H1 (cell line): ENCODE results near the gene SLK. TPM values are rescaled to one million over a fixed set of nuclear protein-coding genes. Genes with fewer than 3 reads are reported as not detected.

Experiments used
- CTCF ChIA-PET: fragments of 300-600 bp; sonication (Branson Sonifier 250); formaldehyde crosslinking; loops from one replicate; lab custom pipeline; 2021; ENCODE audit not compliant: partially characterized antibody; lab: Charles Lee
- POLR2A ChIA-PET: fragments of 300-600 bp; sonication (Branson Sonifier 250); formaldehyde crosslinking; loops from one replicate; lab custom pipeline; 2021; ENCODE audit warnings: inconsistent platforms; ENCODE audit not compliant: partially characterized antibody; lab: Charles Lee
- DNase-seq, 2 experiments: peaks; one replicate each; pipeline versions ENCODE4 v3.0.0 to v3.0.0-alpha.2; 2010 to 2022; ENCODE audit warnings: low spot score in 2 of 2, low read depth in 1 of 2, mixed read lengths in 1 of 2
- FAIRE-seq: peaks from 2 replicates; lab custom pipeline; 2011; peaks lifted over from hg19 to GRCh38; lab: Jason Lieb, UNC
- H2AFZ ChIP-seq: 2 replicates; pipeline ENCODE4 v1.8.1; 2012; ENCODE audit warnings: low read length, inconsistent platforms
- H2AK5ac ChIP-seq: 2 replicates; pipeline ENCODE4 v1.6.1; 2013; ENCODE audit warnings: low read depth, low read length
- H2BK120ac ChIP-seq: replicated peaks from 2 replicates; pipeline ENCODE3; 2013; ENCODE audit warnings: low read depth, low read length, inconsistent platforms
- H2BK12ac ChIP-seq: 2 replicates; pipeline ENCODE4 v1.6.1; 2013; ENCODE audit warnings: low read depth, low read length
- H2BK15ac ChIP-seq: 2 replicates; pipeline ENCODE4 v1.6.1; 2013; ENCODE audit warnings: low read length
- H2BK20ac ChIP-seq: 2 replicates; pipeline ENCODE4 v1.6.1; 2013; ENCODE audit warnings: low read length
- H2BK5ac ChIP-seq: 2 replicates; pipeline ENCODE4 v1.6.1; 2013; ENCODE audit warnings: low read depth, low read length
- H3K14ac ChIP-seq: 2 replicates; pipeline ENCODE4 v1.6.1; 2013; ENCODE audit warnings: inconsistent platforms; ENCODE audit not compliant: insufficient read length
- H3K18ac ChIP-seq: 2 replicates; pipeline ENCODE4 v1.6.1; 2013; ENCODE audit warnings: low read length; ENCODE audit errors: extremely low read depth
- H3K23ac ChIP-seq: 2 replicates; pipeline ENCODE4 v1.6.1; 2013; ENCODE audit warnings: inconsistent platforms; ENCODE audit not compliant: insufficient read length
- H3K23me2 ChIP-seq: 2 replicates; pipeline ENCODE4 v1.6.1; 2013; ENCODE audit warnings: low read depth, low read length
- H3K27ac ChIP-seq: 2 replicates; pipeline ENCODE4 v1.6.1; 2011; ENCODE audit warnings: low read depth, low read length, inconsistent platforms
- H3K27me3 ChIP-seq, 4 experiments: replicated peaks in 1 of 4; 1 replicate in 1 of 4; 2 replicates in 3 of 4; pipeline versions ENCODE4 v1.6.1 to v1.8.1; 2011 to 2013; ENCODE audit warnings: low read length in 3 of 4, mild to moderate bottlenecking in 3 of 4, inconsistent platforms in 2 of 4, mixed read lengths in 2 of 4, moderate library complexity in 1 of 4; ENCODE audit not compliant: control insufficient read depth in 3 of 4, insufficient read depth in 3 of 4; ENCODE audit errors: extremely low read depth in 1 of 4
- H3K36me3 ChIP-seq, 4 experiments: 2 replicates each; pipeline versions ENCODE4 v1.6.1 to v1.8.1; 2011 to 2013; ENCODE audit warnings: mild to moderate bottlenecking in 4 of 4, low read length in 3 of 4, moderate library complexity in 2 of 4, control low read depth in 1 of 4, inconsistent platforms in 1 of 4; ENCODE audit not compliant: insufficient read depth in 4 of 4, control insufficient read depth in 2 of 4
- H3K4ac ChIP-seq: replicated peaks from 2 replicates; pipeline ENCODE3; 2013; ENCODE audit warnings: low read length, low read depth, mixed read lengths, inconsistent platforms; ENCODE audit not compliant: insufficient read length
- H3K4me1 ChIP-seq, 4 experiments: replicated peaks in 1 of 4; 1 replicate in 1 of 4; 2 replicates in 3 of 4; pipeline versions ENCODE4 v1.6.1 to v1.8.1; 2011 to 2013; ENCODE audit warnings: low read length in 3 of 4, inconsistent platforms in 2 of 4, mixed read lengths in 1 of 4; ENCODE audit not compliant: insufficient read depth in 4 of 4, control insufficient read depth in 3 of 4
- H3K4me2 ChIP-seq, 2 experiments: 2 replicates each; pipeline versions ENCODE4 v1.6.1 to v1.8.1; 2011 to 2013; ENCODE audit warnings: low read depth in 2 of 2, low read length in 2 of 2, control low read depth in 1 of 2, inconsistent platforms in 1 of 2, mild to moderate bottlenecking in 1 of 2; ENCODE audit not compliant: insufficient read depth in 1 of 2
- H3K4me3 ChIP-seq, 4 experiments: fragments of 200-600, 300-600 bp in 1 of 4; sonication (generic), shearing (Covaris generic), sonication (Bioruptor Twin) in 1 of 4; 2 replicates each; pipeline versions ENCODE4 v1.5.1 to v1.8.1; 2011 to 2016; ENCODE audit warnings: low read length in 4 of 4, low read depth in 3 of 4, control low read depth in 2 of 4, inconsistent platforms in 2 of 4, mild to moderate bottlenecking in 2 of 4, mixed read lengths in 1 of 4, moderate library complexity in 1 of 4; ENCODE audit not compliant: insufficient read depth in 2 of 4; ENCODE audit errors: extremely low read depth in 1 of 4
- H3K56ac ChIP-seq: replicated peaks from 2 replicates; pipeline ENCODE3; 2013; ENCODE audit warnings: low read depth, mild to moderate bottlenecking, mixed read lengths, low read length, inconsistent platforms; ENCODE audit not compliant: insufficient read length
- H3K79me1 ChIP-seq: 2 replicates; pipeline ENCODE4 v1.6.1; 2013; ENCODE audit warnings: low read depth, low read length, control low read depth
- H3K79me2 ChIP-seq, 2 experiments: 2 replicates each; pipeline versions ENCODE4 v1.6.1 to v1.8.1; 2012 to 2013; ENCODE audit warnings: low read length in 2 of 2, mild to moderate bottlenecking in 2 of 2, inconsistent platforms in 1 of 2; ENCODE audit not compliant: insufficient read depth in 2 of 2, control insufficient read depth in 1 of 2
- H3K9ac ChIP-seq, 4 experiments: replicated peaks in 1 of 4; 1 replicate in 1 of 4; 2 replicates in 3 of 4; pipeline versions ENCODE4 v1.6.1 to v1.8.1; 2011 to 2013; ENCODE audit warnings: low read depth in 3 of 4, low read length in 3 of 4, control low read depth in 2 of 4, mild to moderate bottlenecking in 2 of 4, moderate library complexity in 2 of 4, inconsistent platforms in 1 of 4; ENCODE audit errors: extremely low read depth in 1 of 4
- H3K9me3 ChIP-seq, 2 experiments: 2 replicates each; pipeline versions ENCODE4 v1.6.1 to v1.8.1; 2012 to 2013; ENCODE audit warnings: mild to moderate bottlenecking in 2 of 2, moderate library complexity in 2 of 2, control low read depth in 1 of 2, inconsistent platforms in 1 of 2, low read depth in 1 of 2, low read length in 1 of 2, mixed read lengths in 1 of 2; ENCODE audit not compliant: insufficient read depth in 2 of 2
- H4K20me1 ChIP-seq, 2 experiments: replicated peaks in 1 of 2; 2 replicates each; pipeline versions ENCODE3 to v1.8.1; 2011 to 2013; ENCODE audit warnings: inconsistent platforms in 2 of 2, low read length in 2 of 2, mild to moderate bottlenecking in 1 of 2; ENCODE audit not compliant: insufficient read depth in 2 of 2, control insufficient read depth in 1 of 2
- H4K5ac ChIP-seq: 2 replicates; pipeline ENCODE4 v1.6.1; 2013; ENCODE audit warnings: low read length, low read depth, mixed read lengths, inconsistent platforms; ENCODE audit not compliant: insufficient read length
- H4K8ac ChIP-seq: 2 replicates; pipeline ENCODE4 v1.8.0; 2013; ENCODE audit warnings: mild to moderate bottlenecking, moderate library complexity, low read length, inconsistent platforms; ENCODE audit not compliant: insufficient read depth; ENCODE audit errors: extremely low read depth
- H4K91ac ChIP-seq: replicated peaks from 2 replicates; pipeline ENCODE3; 2013; ENCODE audit warnings: low read length, mixed read lengths, inconsistent platforms; ENCODE audit not compliant: insufficient read length
- ASH2L ChIP-seq: fragments of 200-600, 300-600 bp; sonication (generic); IDR thresholded peaks from one replicate; pipeline ENCODE4 v1.7.1; 2017; ENCODE audit warnings: low read length
- BACH1 ChIP-seq: IDR thresholded peaks from 2 replicates; pipeline ENCODE4 v1.6.1; 2012; ENCODE audit warnings: low read length, improper control_type of control experiment
- CBX5 ChIP-seq: fragments of 300-800, 300-1000 bp; sonication (generic); IDR thresholded peaks from 2 replicates; pipeline ENCODE4 v1.7.1; 2016; ENCODE audit warnings: antibody characterized with exemption, low read length, low read depth
- GABPA ChIP-seq: IDR thresholded peaks from 2 replicates; pipeline ENCODE4 v1.6.1; 2011; ENCODE audit warnings: mild to moderate bottlenecking, low read length, moderate library complexity, borderline replicate concordance; ENCODE audit not compliant: insufficient read depth
- NRF1 ChIP-seq: IDR thresholded peaks from 2 replicates; pipeline ENCODE4 v1.6.1; 2011; ENCODE audit warnings: mild to moderate bottlenecking, low read depth, low read length, improper control_type of control experiment
- PHF8 ChIP-seq: fragments of 200-600 bp; sonication (generic); conservative IDR thresholded peaks from 2 replicates; pipeline ENCODE4 v1.7.1; 2012; ENCODE audit warnings: low read depth, mild to moderate bottlenecking, inconsistent platforms, low read length, moderate library complexity
- POLR2AphosphoS5 ChIP-seq: IDR thresholded peaks from 2 replicates; pipeline ENCODE4 v1.6.1; 2011; ENCODE audit warnings: low read depth, low read length
- RBBP5 ChIP-seq: IDR thresholded peaks from 2 replicates; pipeline ENCODE4 v1.7.1; 2012; ENCODE audit warnings: low read depth, mild to moderate bottlenecking, inconsistent platforms, low read length, moderate library complexity, borderline replicate concordance
- YY1 ChIP-seq: IDR thresholded peaks from 2 replicates; pipeline ENCODE4 v1.6.1; 2011; ENCODE audit warnings: low read depth, mild to moderate bottlenecking, low read length
- WGBS, 2 experiments: shearing (Covaris generic) in 1 of 2; methylation state at CpG; one replicate each; pipeline versions ENCODE4 v1.1.6 to v1.1.7; 2013 to 2015; ENCODE audit warnings: low lambda C conversion rate in 2 of 2, mixed read lengths in 2 of 2, inconsistent platforms in 1 of 2, low coverage in 1 of 2, missing lambda C conversion rate in 1 of 2; ENCODE audit not compliant: insufficient replicate concordance in 2 of 2, insufficient coverage in 1 of 2, insufficient read length in 1 of 2; ENCODE audit errors: extremely low coverage in 1 of 2, missing lambda C conversion rate in 1 of 2; 5-methylcytosine and 5-hydroxymethylcytosine counted together
- long read RNA-seq, 2 experiments: library from RNA in 1 of 2; library from capped mRNA in 1 of 2; stranded (forward); transcript quantifications; one replicate each; pipeline ENCODE4 v2.0.0, GENCODE V29; 2021; ENCODE audit warnings: inconsistent platforms in 1 of 2
- polyA minus RNA-seq, 3 experiments: library from RNA; depleted of rRNA, polyadenylated mRNA; stranded (reverse); fragments of >200 nt; gene quantifications; 1 replicate in 2 of 3; 2 replicates in 1 of 3; pipeline ENCODE4 v1.2.3, GENCODE V29; 2011
- polyA plus RNA-seq, 7 experiments: library from polyadenylated mRNA; depleted of rRNA in 3 of 7; stranded (reverse) in 5 of 7; unstranded in 2 of 7; fragments of >200 nt in 5 of 7; fragments of 200-250 nt in 2 of 7; gene quantifications; 1 replicate in 5 of 7; 2 replicates in 1 of 7; 4 replicates in 1 of 7; pipeline versions ENCODE4 v1.2.1 to v1.2.3, GENCODE V29; 2011 to 2013; ENCODE audit warnings: missing spikeins in 2 of 7, mixed read lengths in 2 of 7
- total RNA-seq: library from RNA; stranded (reverse); fragmentation: NEBNext Ultra II Directional; extraction: Animal tissue kit (Norgen Biotek cat#: 25700); gene quantifications from 2 replicates; pipeline ENCODE4 v1.2.1, GENCODE V29; 2021

The SLK gene
- 18.3 and 18.8 TPM in 2 replicates for total RNA-seq
- 1.6 and 2.7 TPM in 2 replicates for polyA plus RNA-seq (2011; rRNA removed)
- polyA plus RNA-seq (2011; cell fraction: cytosol; rRNA removed) = 4.5 TPM
- polyA plus RNA-seq (2011; cell fraction: nucleus; rRNA removed) = 2.6 TPM
- 8.1 to 17.0 TPM (median 9.4 TPM) in 4 replicates for polyA plus RNA-seq (2012, experiment 1 of 2)
- 0.62 TPM for polyA plus RNA-seq (2012, experiment 2 of 2)
- 14.6 TPM for polyA plus RNA-seq (2013, experiment 1 of 2)
- polyA plus RNA-seq (2013, experiment 2 of 2) = 13.8 TPM
- 4.6 and 7.4 TPM in 2 replicates for polyA minus RNA-seq (2011; rRNA and poly(A)+ RNA removed)
- polyA minus RNA-seq (2011; cell fraction: cytosol; rRNA and poly(A)+ RNA removed) = 7.9 TPM
- polyA minus RNA-seq (2011; cell fraction: nucleus; rRNA and poly(A)+ RNA removed) = 9.3 TPM
- long read RNA-seq, experiment 1, partial matches to known transcripts = 11 of 17 reads
- long read RNA-seq, experiment 1, other reads (novel, unspliced or antisense) = 6 of 17 reads
- long read RNA-seq, experiment 2, partial matches to known transcripts = 7 of 10 reads
- long read RNA-seq, experiment 2, other reads (novel, unspliced or antisense) = 3 of 10 reads

DNA sequence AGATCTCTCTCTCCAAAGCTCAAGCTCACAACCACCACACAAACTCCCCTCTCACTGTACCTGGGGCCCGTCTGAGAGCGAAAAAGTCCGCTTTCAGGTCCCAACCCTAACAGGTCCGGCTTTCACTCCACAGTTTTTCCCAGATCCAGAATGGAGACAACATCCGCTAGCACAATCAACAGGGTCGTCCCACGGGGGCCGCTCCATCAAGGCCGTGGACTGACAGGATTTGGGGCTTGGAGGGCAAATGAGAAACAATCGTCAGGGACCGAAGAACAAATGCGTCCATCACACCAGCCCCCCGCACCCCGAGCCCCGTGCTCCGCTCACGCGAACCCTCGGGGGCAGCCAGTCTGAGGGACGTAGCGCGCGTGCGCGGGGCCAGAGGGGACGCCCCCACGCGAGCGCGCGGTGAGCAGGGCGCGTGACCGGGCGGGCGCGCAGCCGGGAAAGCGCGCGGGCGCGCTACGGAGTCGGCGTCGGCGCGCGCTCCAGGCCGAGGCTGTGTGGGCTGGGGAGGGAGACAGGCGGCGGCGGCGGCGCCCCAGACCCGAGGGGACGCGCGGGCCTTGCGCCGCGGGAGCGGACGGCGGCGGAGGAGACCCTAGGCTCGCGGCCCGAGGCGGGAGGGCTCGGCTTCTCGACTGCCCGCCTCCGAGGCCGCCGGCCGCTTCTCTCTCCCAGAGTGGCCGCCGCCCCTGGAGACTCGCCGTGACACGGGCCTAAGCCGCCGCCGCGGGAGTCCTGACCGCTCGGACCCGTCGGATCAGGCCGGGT is at the start of gene SLK:
Gene SLK (plus strand): TSS at position 470 of the 777 bp plus-strand sequence. CDS start 606 bp downstream, outside the sequence.
- Histone ChIP-seq H2BK5ac (peak within 1 kb of the TSS; percentile 71; the same call in 1 of the 2 replicates), H4K8ac (peak within 1 kb of the TSS; percentile 69), H3K4me1 (peaks cover 0 to 2% (median 0%) of the 10 kb centered on the region in 4 experiments; a peak in 1 of 7 replicates), H3K4me2 (peak within 1 kb of the TSS; percentile 77 to 88), H4K20me1 (peaks cover 0 to 3% of the 10 kb centered on the region in 2 experiments), H3K14ac (peak within 1 kb of the TSS; percentile 88), H3K56ac (no peak within 1 kb of the TSS), H3K23ac (no peak within 1 kb of the TSS), H3K4ac (no peak within 1 kb of the TSS), H3K27ac (no peak within 1 kb of the TSS), H2BK15ac (0 out of 2 replicates have a peak within 1 kb of the TSS, but pooled peaks have one; percentile 0), H2AFZ (peak within 1 kb of the TSS; percentile 81), H3K23me2 (peaks cover 9% of the 10 kb centered on the region; the same call in 1 of the 2 replicates), H3K79me2 (peaks cover 0 to 20% of the 10 kb centered on the region in 2 experiments; a peak in 2 of 4 replicates), H4K5ac (no peak within 1 kb of the TSS), H2BK20ac (0 out of 2 replicates have a peak within 1 kb of the TSS, but pooled peaks have one; percentile 15), H4K91ac (no peak within 1 kb of the TSS), H2BK12ac (0 out of 2 replicates have a peak within 1 kb of the TSS, but pooled peaks have one; percentile 27), H3K27me3 (peaks cover 0 to 5% (median 2%) of the 10 kb centered on the region in 4 experiments; a peak in 4 of 7 replicates), H3K9ac (peak within 1 kb of the TSS; percentile 25 to 90 (median 63)), H3K36me3 (no peaks in the 10 kb centered on the region), H2BK120ac (no peak within 1 kb of the TSS), H3K79me1 (no peaks in the 10 kb centered on the region; the same call in 1 of the 2 replicates), H3K9me3 (no peaks in the 10 kb centered on the region; a peak in 1 of 4 replicates), H3K18ac (peak within 1 kb of the TSS; percentile 71), H2AK5ac (no peak within 1 kb of the TSS), H3K4me3 (peak within 1 kb of the TSS; percentile 61 to 88 (median 80))
- WGBS, 2 experiments = 3% methylated on average over 80 of the region's 92 CpGs; no CpG with 5 or more reads in 1 of the 2 experiments
- CTCF ChIA-PET = no interaction called here
- POLR2A ChIA-PET = interaction anchor here (0.7 to 1.3 kb wide), 5 partner anchors 9 to 155 kb away, joined by 3 to 7 read pairs (median 3); partner anchors contain the start of gene SFR1
- DNase-seq (peak in 1 of 2 experiments; percentile 77), FAIRE-seq (no peak)
- TF ChIP-seq PHF8 (peak; percentile 69), YY1 (no peak), ASH2L (peak; percentile 77), POLR2AphosphoS5 (0 out of 2 replicates have a peak, but pooled peaks have one; percentile 19), CBX5 (no peak), BACH1 (peak; percentile 80), NRF1 (peak; percentile 28), GABPA (no peak), RBBP5 (no peak)
